ENCODE results near the gene ADGB. TPM values are rescaled to one million over a fixed set of nuclear protein-coding genes. Genes with fewer than 3 reads are reported as not detected.

Gene ADGB
- total RNA-seq, 1 donor from 2014 or later, result not detected

GRCh38 chr6:146819596-146820320 lies 221.0 kb downstream of the ADGB start:
- no peaks in the 10 kb centered on the region for H3K9me3 ChIP-seq
- no peak for DNase-seq (ENCODE audit: extremely low spot score in 2 of 2)
- H3K4me3 ChIP-seq, result no peak overlapping the region
- intact Hi-C loops (cut with DNase I), result no loop called here
- TF ChIP-seq POLR2AphosphoS5 (IDR thresholded peaks at IDR 0.05; ENCODE audit: insufficient read depth in 1 of 2, low read depth in 1 of 2) (no peak), POLR2A (IDR thresholded peaks at IDR 0.05) (no peak)
- TF ChIP-seq, protein P1, sequence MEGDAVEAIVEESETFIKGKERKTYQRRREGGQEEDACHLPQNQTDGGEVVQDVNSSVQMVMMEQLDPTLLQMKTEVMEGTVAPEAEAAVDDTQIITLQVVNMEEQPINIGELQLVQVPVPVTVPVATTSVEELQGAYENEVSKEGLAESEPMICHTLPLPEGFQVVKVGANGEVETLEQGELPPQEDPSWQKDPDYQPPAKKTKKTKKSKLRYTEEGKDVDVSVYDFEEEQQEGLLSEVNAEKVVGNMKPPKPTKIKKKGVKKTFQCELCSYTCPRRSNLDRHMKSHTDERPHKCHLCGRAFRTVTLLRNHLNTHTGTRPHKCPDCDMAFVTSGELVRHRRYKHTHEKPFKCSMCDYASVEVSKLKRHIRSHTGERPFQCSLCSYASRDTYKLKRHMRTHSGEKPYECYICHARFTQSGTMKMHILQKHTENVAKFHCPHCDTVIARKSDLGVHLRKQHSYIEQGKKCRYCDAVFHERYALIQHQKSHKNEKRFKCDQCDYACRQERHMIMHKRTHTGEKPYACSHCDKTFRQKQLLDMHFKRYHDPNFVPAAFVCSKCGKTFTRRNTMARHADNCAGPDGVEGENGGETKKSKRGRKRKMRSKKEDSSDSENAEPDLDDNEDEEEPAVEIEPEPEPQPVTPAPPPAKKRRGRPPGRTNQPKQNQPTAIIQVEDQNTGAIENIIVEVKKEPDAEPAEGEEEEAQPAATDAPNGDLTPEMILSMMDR (IDR thresholded peaks at IDR 0.05), result no peak
- H3K27me3 ChIP-seq, result no peaks in the 10 kb centered on the region
- H3K4me1 ChIP-seq, result no peaks in the 10 kb centered on the region
- no peak overlapping the region for H3K27ac ChIP-seq
- no peaks in the 10 kb centered on the region for H3K36me3 ChIP-seq

GRCh38 chr6:146827216-146827928 lies 228.6 kb downstream of the ADGB start:
- Histone ChIP-seq H3K27ac (no peak overlapping the region), H3K36me3 (no peaks in the 10 kb centered on the region), H3K4me3 (no peak overlapping the region), H3K9me3 (no peaks in the 10 kb centered on the region), H3K4me1 (no peaks in the 10 kb centered on the region), H3K27me3 (no peaks in the 10 kb centered on the region)
- intact Hi-C loops (cut with DNase I), result no loop called here
- DNase-seq (ENCODE audit: extremely low spot score in 2 of 2), result no peak
- TF ChIP-seq POLR2A (IDR thresholded peaks at IDR 0.05) (no peak), POLR2AphosphoS5 (IDR thresholded peaks at IDR 0.05; ENCODE audit: insufficient read depth in 1 of 2, low read depth in 1 of 2) (no peak)
- TF ChIP-seq, protein P1 (IDR thresholded peaks at IDR 0.05), result no peak

DNA sequence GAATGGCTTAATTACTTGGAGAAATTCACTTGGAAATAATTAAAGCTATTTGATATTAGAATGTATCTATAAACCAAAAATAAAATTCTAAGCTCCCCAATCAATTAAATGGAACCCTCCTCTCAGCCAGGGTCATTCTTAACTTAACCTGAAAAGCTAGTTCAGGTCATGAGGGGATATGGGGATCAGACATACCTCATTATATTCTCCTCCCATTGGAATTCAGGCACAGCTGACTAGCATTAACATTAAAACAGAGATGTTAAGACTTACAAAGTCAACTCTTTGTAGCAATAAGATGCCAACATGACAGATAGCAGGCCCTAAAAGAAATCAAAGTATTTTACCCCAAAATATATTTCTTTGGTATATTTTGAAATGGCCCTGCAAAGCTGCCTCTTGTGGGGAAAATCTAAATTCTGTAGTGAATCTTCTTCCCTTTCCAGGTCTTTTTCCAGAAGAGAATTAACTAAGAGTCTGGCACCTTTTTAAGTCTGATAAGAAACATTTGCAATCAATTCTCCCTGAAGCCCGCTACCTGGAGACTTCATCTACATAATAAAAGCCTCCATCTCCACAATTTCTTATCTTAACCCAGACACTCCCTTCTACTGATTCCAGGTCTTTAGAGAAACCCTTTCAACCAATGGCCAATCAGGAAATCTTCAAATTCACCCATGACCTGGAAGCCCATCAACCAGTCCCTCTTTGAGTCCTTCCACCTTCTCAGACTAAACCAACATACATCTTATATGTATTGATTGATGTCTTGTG lies 231.2 kb downstream of the ADGB start:
- no peaks in the 10 kb centered on the region for H3K9me3 ChIP-seq
- no peaks in the 10 kb centered on the region for H3K36me3 ChIP-seq
- no peak for DNase-seq (ENCODE audit: extremely low spot score in 2 of 2)
- no peak overlapping the region for H3K4me3 ChIP-seq
- no peaks in the 10 kb centered on the region for H3K4me1 ChIP-seq
- intact Hi-C loops (cut with DNase I), result no loop called here
- H3K27me3 ChIP-seq, result no peaks in the 10 kb centered on the region
- TF ChIP-seq, protein P1 (IDR thresholded peaks at IDR 0.05), result no peak
- no peak for TF ChIP-seq POLR2AphosphoS5 (IDR thresholded peaks at IDR 0.05; ENCODE audit: insufficient read depth in 1 of 2, low read depth in 1 of 2)
- no peak for TF ChIP-seq POLR2A (IDR thresholded peaks at IDR 0.05)
- H3K27ac ChIP-seq, result no peak overlapping the region

DNA sequence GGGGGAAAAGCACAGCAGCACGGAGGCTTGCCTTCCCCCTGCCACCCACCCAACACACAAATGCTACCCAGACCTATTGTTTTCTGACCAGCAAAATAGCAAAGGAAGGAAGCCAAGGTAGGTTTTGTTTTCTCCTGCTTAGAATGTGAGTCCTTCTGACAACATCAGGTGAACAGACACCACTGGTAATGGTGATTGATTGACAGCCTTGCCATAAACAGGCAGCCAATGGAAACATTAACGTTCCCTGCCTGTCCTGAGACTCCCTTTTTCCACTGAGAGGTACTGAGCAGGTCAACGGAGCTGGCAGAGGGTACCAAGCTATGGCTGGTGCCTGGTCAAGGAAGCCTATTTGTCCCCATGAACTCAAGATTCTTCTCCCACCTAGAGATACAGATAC lies 234.4 kb downstream of the ADGB start:
- Histone ChIP-seq H3K4me1 (no peaks in the 10 kb centered on the region), H3K36me3 (no peaks in the 10 kb centered on the region), H3K27ac (no peak overlapping the region), H3K9me3 (no peaks in the 10 kb centered on the region), H3K4me3 (no peak overlapping the region), H3K27me3 (no peaks in the 10 kb centered on the region)
- intact Hi-C loops (cut with DNase I), result no loop called here
- TF ChIP-seq POLR2AphosphoS5 (IDR thresholded peaks at IDR 0.05; ENCODE audit: insufficient read depth in 1 of 2, low read depth in 1 of 2), result no peak
- TF ChIP-seq, protein P1 (IDR thresholded peaks at IDR 0.05), result no peak
- TF ChIP-seq POLR2A (IDR thresholded peaks at IDR 0.05), result no peak
- no peak for DNase-seq (ENCODE audit: extremely low spot score in 2 of 2)
